IMR-90 (cell line): ENCODE measurements around the gene IQCE.

Experiments
- BHLHE40 ChIP-seq: fragments of 150-350 bp; IDR thresholded peaks from 2 replicates; pipeline ENCODE4 v1.6.1; 2016; ENCODE audit warnings: mild to moderate bottlenecking, low read depth, low read length
- CTCF ChIP-seq: conservative IDR thresholded peaks from 2 replicates; pipeline ENCODE4 v1.5.1; 2012; ENCODE audit warnings: mild to moderate bottlenecking, low read depth, low read length, improper control_type of control experiment
- NFE2L2 ChIP-seq: fragments of 150-350 bp; IDR thresholded peaks from 2 replicates; pipeline ENCODE4 v1.6.1; 2016; ENCODE audit warnings: low read depth, mild to moderate bottlenecking, low read length
- POLR2A ChIP-seq: IDR thresholded peaks from 2 replicates; pipeline ENCODE4 v1.6.1; 2012; ENCODE audit warnings: mild to moderate bottlenecking, low read depth, low read length
- SMC3 ChIP-seq: fragments of 150-350 bp; IDR thresholded peaks from 2 replicates; pipeline ENCODE4 v1.6.1; 2016; ENCODE audit warnings: low read depth, mild to moderate bottlenecking, antibody characterized with exemption, low read length, moderate library complexity

DNA sequence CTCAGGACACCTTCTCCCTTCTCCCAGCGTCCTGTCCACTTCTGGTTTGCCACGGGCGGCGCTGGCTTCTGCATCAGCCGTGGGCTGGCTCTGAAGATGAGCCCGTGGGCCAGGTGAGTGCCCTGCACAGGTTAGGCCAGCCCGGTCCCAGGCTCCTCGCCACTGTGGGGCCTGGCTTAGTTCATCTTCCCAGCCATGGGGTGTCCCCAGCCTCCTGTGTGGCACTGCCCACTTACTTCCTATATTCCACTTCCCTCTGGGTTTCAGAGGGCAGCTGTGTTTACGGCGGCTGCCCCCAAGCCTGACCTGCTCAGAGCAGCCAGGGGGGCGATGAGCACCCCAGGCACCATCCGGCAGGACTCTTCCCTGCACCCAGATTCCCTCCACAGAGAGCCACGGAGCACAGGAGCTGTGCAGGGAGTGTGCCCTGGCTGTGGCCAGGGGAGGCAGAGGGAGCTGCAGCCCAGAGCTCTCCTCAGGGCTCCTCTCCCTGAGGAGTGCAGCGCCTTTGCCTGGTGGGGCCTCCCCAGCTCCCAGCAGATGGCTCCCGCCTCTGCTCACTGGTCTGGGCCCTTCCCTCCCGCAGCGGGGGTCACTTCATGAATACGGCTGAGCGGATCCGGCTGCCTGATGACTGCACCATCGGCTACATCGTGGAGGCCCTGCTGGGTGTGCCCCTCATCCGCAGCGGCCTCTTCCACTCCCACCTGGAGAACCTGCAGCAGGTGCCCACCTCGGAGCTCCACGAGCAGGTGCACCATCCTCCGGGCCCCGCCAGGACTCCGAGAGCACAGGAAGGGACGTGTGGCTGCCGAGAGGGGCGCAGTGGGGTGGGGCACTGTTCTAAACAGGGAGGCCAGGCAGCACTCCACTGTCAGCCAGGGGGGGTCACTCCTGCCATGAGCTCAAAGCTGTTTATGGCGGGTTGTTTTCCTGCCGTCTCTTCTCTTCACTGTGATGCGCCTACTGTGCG lies 32.8 kb upstream of the IQCE start:
- TF ChIP-seq CTCF (no peak), NFE2L2 (no peak), SMC3 (no peak), POLR2A (no peak), BHLHE40 (no peak)
